ENCODE measurements around the gene ZNRF3. TPM values are rescaled to one million over a fixed set of nuclear protein-coding genes. Genes with fewer than 3 reads are reported as not detected.

The ZNRF3 gene
- total and polyA plus RNA-seq, 2 donors (not counting 1 experiment from before 2014, with no cell fraction given) = 0.21 to 0.71 TPM

GRCh38 chr22:29106839-29107238, 223.5 kb downstream of the ZNRF3 start:
- Mint-ChIP-seq H3K27ac (no peak overlapping the region), H3K27me3 (peaks cover 30% of the 10 kb centered on the region), H3K4me1 (no peaks in the 10 kb centered on the region), H3K4me3 (no peak overlapping the region), H3K9me3 (ENCODE audit: insufficient read depth) (no peaks in the 10 kb centered on the region)
- Histone ChIP-seq H2AFZ (ENCODE audit: insufficient read depth, low read depth, low read length, poor library complexity, severe bottlenecking) (no peak overlapping the region), H3K27ac (ENCODE audit: low read length in 2 of 2) (no peak overlapping the region), H3K36me3 (replicated peaks in 1 of 2; ENCODE audit: control extremely low read depth in 1 of 2, control insufficient read depth in 1 of 2, extremely low read depth in 1 of 2, insufficient read depth in 2 of 2, low read length in 1 of 2) (no peaks in the 10 kb centered on the region), H3K4me3 (ENCODE audit: control extremely low read depth in 1 of 5, extremely low read depth in 1 of 5, insufficient read depth in 1 of 5, low read depth in 2 of 5, low read length in 4 of 5) (no peak overlapping the region), H3K9me3 (ENCODE audit: control extremely low read depth in 1 of 3, control insufficient read depth in 2 of 3, insufficient read depth in 1 of 3, low read length in 2 of 3) (peaks cover 0 to 3% (median 0%) of the 10 kb centered on the region in 3 donors), H3K79me2 (ENCODE audit: control insufficient read depth, insufficient read depth, low read length) (no peaks in the 10 kb centered on the region), H3K4me1 (ENCODE audit: control insufficient read depth in 2 of 2, insufficient read depth in 2 of 2, low read length in 2 of 2) (no peaks in the 10 kb centered on the region), H3K4me2 (replicated peaks; ENCODE audit: low read depth, low read length, poor library complexity, severe bottlenecking) (no peak overlapping the region), H3K27me3 (replicated peaks in 1 of 4; ENCODE audit: control extremely low read depth in 1 of 4, control insufficient read depth in 3 of 4, insufficient read depth in 4 of 4, low read length in 3 of 4) (peaks cover 0 to 6% (median 3%) of the 10 kb centered on the region in 4 experiments), H3K9ac (ENCODE audit: low read length) (no peak overlapping the region), H4K20me1 (ENCODE audit: control insufficient read depth, insufficient read depth, low read length, poor library complexity, severe bottlenecking) (no peaks in the 10 kb centered on the region)
- ATAC-seq (ENCODE audit: low read depth) (no peak), DNase-seq (no peak)
- ChIA-PET POLR2A (no interaction called here), CTCF (no interaction called here)
- intact Hi-C loops (cut with micrococcal nuclease) = no loop called here
- WGBS (ENCODE audit: insufficient coverage) = 55% methylated on average over 1 of the region's 4 CpGs
- no peak for TF ChIP-seq EZH2 (IDR thresholded peaks at IDR 0.05; ENCODE audit: borderline replicate concordance, insufficient read depth, low read depth, low read length, poor library complexity, severe bottlenecking)
- TF ChIP-seq, protein P1, sequence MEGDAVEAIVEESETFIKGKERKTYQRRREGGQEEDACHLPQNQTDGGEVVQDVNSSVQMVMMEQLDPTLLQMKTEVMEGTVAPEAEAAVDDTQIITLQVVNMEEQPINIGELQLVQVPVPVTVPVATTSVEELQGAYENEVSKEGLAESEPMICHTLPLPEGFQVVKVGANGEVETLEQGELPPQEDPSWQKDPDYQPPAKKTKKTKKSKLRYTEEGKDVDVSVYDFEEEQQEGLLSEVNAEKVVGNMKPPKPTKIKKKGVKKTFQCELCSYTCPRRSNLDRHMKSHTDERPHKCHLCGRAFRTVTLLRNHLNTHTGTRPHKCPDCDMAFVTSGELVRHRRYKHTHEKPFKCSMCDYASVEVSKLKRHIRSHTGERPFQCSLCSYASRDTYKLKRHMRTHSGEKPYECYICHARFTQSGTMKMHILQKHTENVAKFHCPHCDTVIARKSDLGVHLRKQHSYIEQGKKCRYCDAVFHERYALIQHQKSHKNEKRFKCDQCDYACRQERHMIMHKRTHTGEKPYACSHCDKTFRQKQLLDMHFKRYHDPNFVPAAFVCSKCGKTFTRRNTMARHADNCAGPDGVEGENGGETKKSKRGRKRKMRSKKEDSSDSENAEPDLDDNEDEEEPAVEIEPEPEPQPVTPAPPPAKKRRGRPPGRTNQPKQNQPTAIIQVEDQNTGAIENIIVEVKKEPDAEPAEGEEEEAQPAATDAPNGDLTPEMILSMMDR (IDR thresholded peaks at IDR 0.05) = no peak

Small RNA genes within 50 kb of the gene (small RNA-seq; reads per million reads assigned to genes)
- gene Z93930.1 (ENCODE audit: insufficient read length, low read depth, low replicate concordance) = not detected

Other genes with a start within 250 kb of the ZNRF3 start
- gene TTC28, start 203.7 kb upstream of the ZNRF3 start, total RNA-seq = 5.2 and 7.3 TPM in 2 replicates
- 1.4 and 4.5 TPM in 2 replicates for gene TTC28, start 203.7 kb upstream of the ZNRF3 start, polyA plus RNA-seq
- gene CHEK2, start 141.8 kb upstream of the ZNRF3 start, total RNA-seq = 13.9 and 15.6 TPM in 2 replicates
- gene CHEK2, start 141.8 kb upstream of the ZNRF3 start, polyA plus RNA-seq = 20.8 and 22.6 TPM in 2 replicates
- gene HSCB, start 141.5 kb upstream of the ZNRF3 start, total RNA-seq = 17.5 and 18.3 TPM in 2 replicates
- gene HSCB, start 141.5 kb upstream of the ZNRF3 start, polyA plus RNA-seq = 12.8 and 17.5 TPM in 2 replicates
- 25.6 and 25.8 TPM in 2 replicates for gene CCDC117, start 110.9 kb upstream of the ZNRF3 start, total RNA-seq
- gene CCDC117, start 110.9 kb upstream of the ZNRF3 start, polyA plus RNA-seq = 7.7 and 15.4 TPM in 2 replicates
- 16.8 and 18.2 TPM in 2 replicates for gene XBP1, start 83.0 kb upstream of the ZNRF3 start, total RNA-seq
- gene XBP1, start 83.0 kb upstream of the ZNRF3 start, polyA plus RNA-seq = 69.8 and 81.9 TPM in 2 replicates
- not detected in 2 replicates for gene C22orf31, start 178.3 kb downstream of the ZNRF3 start, total RNA-seq
- not detected in 2 replicates for gene C22orf31, start 178.3 kb downstream of the ZNRF3 start, polyA plus RNA-seq
- gene KREMEN1, start 189.5 kb downstream of the ZNRF3 start, total RNA-seq = not detected in 2 replicates
- 0.01 TPM in 1 of 2 replicates, not detected in the other for gene KREMEN1, start 189.5 kb downstream of the ZNRF3 start, polyA plus RNA-seq